IPS DF 4.7 (cell line): ENCODE measurements around the gene TECR.
"Not testable (repeated sequence)": the region's sequence is repeated elsewhere in the genome, so short reads cannot be mapped to it uniquely, and the experiment has no call there.

Experiments
- DNase-seq: peaks from one replicate; pipeline ENCODE4 v3.0.0-alpha.2; 2013; ENCODE audit warnings: low spot score; ENCODE audit errors: extremely low read depth

Gene TECR, protein sequence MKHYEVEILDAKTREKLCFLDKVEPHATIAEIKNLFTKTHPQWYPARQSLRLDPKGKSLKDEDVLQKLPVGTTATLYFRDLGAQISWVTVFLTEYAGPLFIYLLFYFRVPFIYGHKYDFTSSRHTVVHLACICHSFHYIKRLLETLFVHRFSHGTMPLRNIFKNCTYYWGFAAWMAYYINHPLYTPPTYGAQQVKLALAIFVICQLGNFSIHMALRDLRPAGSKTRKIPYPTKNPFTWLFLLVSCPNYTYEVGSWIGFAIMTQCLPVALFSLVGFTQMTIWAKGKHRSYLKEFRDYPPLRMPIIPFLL

DNA sequence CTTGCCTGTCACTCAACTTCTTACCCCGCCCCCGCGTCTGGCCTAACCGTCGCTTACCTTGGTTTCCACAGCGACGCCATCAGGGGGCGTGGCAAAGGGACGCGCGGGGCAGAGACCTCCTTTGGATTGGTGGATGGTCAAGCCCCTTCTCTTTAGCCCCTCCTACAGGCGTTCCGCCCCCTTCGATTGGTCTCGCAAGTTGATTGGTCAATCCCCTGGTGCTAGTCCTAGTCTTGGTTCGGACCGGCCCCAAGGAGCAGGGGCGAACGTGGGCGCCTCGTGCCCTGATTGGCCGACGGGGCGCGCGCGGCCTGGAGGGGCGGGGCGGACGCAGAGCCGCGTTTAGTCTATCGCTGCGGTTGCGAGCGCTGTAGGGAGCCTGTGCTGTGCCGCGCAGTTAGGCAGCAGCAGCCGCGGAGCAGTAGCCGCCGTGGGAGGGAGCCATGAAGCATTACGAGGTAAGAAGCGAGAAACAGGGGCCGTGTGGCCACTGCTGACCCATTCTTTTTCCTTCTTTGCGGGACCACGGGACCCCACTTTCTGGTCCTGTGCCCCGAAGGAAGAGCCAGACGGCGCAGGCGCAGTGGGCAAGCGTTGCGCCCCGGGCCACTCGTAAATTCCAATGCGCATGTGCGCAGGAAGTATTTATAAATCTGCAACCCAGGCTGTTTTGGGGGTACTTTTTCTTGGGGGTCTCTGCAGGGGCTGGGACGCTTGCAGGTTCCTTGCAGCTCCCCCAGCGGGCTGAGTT, at the start of gene TECR:
Gene TECR, plus strand, starts transcription at position 341 of the 751 bp plus-strand sequence. Its CDS starts 103 bp downstream, at position 444.
- peak; percentile 97 for DNase-seq

DNA sequence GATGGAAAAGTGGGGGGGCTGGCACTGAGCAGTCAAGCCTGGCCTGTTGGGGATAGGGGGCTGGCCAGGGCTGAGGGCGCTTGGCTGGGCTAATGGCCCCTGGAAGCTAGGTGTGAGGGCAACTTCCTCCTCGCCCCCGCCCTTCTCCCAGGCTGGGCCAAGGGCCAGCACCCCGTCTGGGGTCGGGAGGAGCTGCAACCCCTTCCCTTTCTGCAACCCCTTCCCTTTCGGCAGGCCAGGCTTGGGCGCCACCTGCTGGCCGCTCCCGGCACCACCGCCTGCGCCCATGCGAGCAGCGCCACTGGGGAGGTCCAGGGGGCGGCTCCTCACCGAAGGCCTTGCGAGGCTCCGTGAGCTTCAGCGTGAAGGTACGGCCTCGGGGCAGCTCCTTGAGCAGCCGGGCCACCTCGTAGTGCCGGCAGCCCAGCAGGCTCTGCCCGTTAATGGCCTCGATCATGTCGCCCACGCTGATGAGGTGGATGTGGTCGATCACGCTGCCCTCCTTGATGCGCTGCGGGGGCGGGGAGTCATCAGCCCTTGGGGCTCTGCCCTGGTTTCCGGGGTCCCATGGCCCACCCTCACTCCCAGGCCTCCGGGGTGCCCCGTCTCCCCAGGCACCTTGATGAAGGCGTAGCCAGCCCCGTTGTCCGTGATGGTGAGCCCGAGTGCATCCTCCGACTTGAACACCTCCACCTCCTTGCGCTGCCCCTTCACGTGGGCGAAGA, 49.3 kb upstream of the TECR start:
- DNase-seq = no peak

DNA sequence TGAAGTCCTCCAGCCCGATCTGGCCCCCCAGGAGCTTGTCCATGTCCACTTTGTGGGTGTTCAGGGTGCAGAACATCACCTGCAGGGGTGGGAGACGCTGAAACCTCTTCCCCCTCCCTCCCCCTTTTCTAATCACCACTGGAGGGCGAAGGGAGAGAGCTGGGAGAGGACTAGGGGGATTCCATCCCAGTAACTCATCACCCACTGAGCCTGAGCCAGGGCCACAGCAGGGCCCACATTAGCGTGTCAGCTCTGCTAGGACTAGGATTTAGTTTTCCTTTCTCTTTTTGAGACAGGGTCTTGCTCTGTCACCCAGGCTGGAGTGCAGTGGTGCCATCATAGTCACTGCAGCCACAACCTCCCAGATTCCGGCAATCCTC, 48.7 kb upstream of the TECR start:
- no peak for DNase-seq

DNA sequence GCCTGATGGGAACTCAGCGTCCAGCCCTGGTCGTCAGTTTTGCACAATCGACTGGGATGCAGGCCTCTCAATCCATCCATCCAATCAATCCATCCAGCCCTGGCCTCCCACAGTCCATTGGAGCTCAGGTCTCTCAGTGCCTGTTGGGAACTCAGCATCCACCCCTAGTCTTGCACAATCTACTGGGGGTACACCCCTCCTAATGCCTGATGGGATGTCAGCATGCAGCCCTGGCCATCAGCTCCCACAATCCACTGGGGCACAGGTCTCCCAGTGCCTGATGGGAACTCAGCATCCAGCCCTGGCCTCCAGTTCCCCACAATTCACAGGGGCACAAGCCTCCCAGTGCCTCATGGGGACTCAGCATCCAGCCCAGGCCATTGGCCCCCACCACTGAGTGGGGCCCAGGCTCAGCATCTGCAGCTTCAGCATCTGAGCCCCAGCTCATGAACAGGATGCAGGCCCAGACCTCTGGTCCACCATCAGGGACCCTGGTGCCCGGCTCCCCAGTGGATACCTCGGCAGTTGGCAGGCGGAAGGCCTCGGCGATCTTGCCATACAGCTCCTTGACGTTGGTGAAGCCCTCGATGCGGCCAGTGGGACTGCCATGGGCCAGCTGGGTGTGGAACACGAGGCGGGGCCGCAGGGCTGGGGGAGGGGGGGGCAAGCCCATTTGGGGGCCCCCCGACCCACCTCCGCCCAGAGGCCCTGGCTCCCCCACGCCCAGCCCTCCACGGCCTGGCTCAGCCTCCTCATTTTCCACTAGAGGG, 47.0 kb upstream of the TECR start:
- DNase-seq = no peak

DNA sequence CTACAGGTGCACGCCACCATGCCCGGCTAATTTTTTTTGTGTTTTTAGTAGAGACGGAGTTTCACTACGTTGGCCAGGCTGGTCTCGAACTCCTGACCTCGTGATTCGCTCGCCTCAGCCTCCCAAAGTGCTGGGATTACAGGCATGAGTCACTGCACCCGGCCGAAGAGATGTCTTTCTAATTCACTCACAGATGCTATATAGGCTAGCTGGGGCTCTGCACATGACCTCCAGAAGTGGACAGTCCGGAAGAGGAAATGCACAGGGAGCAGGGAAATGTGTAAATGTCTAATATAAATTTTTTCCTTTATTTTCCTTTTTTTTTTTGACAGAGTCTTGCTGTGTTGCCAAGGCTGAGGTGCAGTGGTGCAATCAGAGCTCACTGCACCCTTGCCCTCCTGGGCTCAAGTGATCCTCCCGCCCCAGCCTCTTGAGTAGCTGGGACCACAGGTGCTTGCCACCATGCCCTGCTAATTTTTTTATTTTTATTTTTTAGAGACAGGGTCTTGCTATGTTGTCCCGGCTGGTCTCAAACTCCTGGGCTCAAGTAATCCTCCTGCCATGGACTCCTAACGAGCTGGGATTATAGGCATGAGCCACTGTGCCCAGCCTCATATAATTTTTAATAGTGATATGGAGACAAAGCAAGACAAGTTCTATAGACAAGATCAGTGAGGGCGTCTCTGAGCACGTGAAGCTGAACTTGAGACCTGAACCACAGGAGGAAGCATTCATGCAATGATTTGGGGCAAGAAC, 41.8 kb upstream of the TECR start:
- DNase-seq = no peak

DNA sequence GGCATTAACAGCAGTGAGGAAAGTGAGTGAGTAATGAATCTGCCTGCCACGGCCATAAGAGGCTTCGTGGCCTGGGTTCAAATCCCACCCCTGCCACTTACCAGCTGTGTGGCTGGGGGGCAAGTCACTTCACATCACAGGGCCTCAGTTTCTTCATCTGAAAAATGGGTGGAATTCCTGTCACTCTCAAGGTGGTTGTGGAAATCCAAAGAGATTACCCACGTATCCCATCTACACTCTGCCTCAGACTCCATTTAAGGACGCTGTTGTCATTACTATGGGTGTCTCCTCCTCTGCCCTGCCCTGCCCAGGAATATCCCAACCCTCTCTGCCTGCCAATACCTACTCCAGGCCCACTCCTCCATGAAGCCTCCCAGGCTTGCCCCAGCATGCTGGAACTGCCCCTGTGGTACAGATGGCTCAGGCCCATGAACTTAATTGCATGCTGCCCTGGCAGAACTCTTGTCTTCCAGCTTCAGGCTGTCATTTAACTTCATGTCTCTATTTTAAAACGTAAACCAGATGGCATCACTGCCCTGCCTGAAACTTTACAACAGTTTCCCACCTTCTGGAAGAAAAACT, 36.5 kb upstream of the TECR start:
- DNase-seq = no peak

DNA sequence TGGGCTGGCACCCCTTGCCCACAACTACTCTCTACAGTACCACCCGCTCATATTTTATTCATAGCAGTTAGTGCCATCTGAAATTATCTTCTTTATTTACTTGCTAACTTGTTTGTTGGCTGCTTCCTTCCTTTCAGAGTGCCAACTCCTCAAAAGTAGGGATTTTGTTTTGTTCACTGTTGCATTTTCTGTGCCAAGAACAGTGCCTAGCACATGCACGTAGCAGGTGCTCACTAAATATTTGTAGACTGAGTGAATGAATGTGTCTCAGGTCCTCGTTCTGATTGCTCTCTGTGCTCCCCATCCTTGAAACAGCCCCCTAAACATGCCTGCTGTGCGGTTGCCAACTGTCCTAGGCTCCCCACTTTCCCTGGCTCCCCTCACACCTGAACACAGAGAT, 35.0 kb upstream of the TECR start:
- DNase-seq = no peak

DNA sequence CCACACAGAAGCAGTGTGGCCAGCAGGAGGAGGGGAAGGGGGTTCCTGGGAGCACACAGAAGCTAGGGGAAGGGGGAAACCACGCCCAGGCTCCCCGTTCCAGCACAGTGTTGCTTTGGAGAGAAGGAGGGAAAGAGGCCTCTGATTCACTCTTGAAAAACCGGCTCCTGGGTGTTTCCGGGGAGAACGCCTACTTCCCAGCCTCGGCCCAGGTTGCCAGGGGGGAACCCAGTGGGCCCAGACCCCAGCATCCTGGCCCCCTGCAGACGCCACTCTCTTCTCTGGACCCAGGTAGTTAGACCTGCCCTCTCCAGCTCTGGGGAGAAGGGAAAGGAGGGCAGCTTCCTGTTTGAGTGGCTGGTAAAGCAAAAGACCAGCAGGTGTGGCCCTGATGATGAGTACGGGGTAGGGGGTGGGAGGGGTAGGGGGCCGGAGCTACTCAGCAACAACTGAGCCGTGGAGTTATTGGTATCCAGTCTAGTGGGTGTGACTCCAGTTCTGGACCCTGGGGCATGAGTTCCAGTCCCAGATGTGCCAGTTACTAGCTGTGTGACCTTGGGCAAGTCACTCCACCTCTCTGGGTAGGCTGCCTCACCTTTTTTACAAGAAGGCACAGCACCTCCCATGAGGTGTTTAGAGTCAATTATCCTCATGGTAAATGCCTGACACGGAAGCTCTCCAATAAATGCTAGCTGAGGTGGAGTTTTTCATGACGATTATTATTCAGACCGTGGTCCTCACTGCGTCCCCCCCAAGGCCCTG, 34.3 kb upstream of the TECR start:
- DNase-seq = no peak

DNA sequence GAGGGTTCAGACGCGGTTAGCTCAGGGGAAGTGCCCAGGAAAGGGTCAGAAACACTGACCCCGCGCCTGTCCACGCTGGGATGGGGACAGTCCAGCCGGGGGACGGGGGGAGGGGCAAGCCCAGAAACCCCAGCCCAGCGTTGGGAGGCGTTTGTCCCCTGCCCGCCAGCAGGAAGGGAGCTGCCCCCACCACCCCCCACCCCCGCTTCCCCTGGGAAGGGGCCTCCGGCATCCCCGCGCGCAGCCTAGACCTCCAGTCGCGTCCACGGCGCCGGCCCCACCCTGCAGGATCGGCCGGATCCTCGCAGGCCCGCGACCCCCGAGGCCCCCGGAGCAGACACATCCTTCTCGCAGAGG, 33.7 kb upstream of the TECR start:
- DNase-seq = no peak

DNA sequence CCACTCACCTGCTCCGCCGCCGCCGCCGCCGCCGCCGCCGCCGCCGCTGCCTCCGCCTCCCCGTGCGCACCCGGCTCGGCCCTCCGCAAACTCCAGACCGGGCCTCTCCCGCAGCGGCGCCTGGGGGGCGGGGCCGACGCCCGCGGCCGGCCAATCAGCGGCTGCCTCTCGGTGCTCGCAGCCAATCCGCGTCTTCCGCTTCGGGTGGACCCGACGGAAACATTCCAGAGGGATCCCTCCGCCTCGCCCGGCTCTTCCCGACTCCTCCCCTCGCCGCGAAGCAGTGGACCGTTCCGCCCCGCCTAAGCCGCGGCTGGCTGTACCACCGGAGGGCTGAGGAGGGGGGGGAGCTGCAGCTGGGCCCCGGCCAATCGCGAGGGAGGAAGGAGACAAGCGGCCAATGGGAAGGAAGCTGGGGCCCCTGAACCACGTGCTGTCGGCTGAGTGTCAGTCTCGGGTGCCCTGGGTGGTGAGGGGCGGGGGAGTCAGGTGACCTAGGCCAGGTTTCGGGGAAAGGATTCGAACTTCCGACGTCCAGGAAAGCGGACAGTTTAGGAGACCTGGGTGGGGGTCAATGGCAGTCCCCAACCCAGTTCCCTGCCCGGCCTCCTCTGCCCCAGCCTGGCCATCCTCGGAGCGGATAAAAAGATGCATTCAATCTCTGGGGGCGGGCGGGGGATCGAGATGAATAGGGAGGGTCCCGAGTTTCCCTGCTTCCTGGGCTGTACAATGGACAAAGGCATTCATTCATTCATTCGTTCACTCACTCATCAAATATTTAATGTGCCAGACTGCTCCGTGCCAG, 33.2 kb upstream of the TECR start, which contains the start of gene GIPC1:
Gene GIPC1, minus strand, starts transcription at position 99 of the 805 bp plus-strand sequence. CDS start 13,151 bp downstream, outside the sequence.
- DNase-seq = peak; percentile 88

DNA sequence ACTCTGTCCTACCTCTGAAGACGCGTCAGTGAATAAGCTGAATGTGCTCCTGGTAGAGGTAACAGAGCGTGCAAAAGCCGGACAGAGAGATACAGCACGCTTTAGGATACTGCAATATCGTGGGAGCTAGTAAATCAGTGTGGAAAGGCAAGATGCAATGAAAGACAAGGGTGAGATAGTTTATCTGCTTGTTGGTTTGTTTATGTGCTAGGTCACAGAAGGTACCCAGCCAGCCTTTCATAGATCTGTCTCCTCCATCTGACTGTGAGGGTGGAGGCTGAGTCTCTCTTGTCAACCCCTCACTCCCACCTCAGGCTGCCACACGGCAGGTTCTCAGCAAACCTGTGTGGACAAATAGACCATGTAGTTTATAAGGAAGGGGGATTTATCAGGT, 32.6 kb upstream of the TECR start:
- no peak for DNase-seq

DNA sequence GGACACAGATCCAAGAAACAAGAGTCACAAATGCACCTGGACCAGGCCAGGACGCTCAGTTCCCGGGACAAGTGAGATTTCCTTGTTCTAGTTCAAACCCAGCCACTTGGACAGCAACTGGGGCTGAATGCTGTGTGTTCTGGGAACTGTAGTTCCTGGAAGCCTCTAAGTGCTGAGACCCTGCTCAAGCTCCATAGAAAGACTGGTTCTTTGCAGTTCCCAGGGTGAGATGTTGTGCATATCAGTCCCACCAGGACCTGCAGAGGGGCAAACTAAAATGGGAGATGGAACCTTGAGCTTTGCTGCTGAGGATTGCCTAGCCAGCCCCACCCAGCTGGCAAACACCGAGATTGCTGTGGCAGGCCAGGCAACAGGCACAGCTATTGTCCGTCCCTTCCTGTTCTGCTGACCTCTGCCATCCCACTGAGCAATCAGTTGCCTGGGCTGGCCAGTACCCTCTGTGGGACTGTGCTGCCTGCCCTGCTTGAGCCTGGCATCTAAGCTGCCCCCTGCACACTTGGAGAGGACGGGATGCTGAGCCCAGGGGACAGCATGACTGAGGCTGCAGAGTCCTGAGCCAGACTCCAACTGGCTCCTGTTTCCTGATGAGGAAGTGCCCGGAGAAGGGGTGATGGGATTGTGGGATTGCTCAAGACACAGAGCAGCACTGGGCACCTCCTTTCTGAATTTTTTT, 32.0 kb upstream of the TECR start:
- DNase-seq = no peak

DNA sequence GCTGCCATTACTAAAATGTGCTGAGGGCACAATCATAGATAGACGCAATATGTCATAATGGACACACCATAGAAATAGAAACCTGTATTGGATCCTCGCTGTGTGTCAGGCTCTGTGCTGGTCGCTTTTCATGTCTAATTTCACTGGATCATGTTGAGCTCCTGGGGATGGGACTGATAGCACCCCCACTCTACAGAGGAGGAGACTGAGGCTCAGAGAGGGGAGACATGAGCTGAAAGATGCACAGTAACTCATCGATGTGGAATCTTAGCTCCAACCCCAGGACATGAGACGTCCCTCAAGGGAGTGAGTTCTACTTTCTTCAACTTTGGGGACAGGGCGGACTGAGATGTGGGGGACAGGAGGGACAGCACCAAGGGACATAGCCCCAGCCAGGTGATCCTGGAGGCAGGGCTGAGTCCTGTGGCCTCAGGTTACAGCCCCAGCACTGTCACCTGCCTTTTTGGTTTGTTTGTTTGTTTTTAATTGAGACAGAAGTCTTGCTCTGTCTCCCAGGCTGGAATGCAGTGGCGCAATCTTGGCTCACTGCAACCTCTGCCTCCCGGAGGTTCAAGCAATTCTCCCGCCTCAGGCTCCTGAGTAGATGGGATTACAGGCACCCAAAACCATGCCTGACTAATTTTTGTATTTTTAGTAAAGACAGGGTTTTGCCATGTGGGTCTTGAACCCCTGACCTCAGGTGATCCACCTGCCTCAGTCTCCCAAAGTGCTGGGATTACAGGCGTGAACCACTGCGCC, 26.9 kb upstream of the TECR start:
- DNase-seq = no peak

DNA sequence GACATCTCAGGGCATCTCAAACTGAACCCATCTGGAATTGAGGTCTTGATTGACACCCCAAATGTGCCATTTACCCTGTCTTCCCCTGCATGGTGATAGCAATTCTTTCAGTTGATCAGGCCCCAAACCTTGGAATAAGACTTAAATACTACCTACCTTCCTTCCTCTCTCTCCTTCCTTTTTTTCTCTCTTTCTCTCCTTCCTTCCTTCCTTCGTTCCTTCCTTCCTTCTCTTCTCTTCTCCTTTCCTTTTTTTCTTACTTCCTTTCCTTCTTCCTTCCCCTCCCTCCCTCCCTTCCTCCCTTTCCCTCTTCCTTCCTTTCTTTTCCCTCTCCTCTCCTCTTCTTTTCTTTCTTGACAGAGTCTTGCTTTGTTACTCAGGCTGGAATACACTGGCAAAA, 26.1 kb upstream of the TECR start:
- DNase-seq = no peak

DNA sequence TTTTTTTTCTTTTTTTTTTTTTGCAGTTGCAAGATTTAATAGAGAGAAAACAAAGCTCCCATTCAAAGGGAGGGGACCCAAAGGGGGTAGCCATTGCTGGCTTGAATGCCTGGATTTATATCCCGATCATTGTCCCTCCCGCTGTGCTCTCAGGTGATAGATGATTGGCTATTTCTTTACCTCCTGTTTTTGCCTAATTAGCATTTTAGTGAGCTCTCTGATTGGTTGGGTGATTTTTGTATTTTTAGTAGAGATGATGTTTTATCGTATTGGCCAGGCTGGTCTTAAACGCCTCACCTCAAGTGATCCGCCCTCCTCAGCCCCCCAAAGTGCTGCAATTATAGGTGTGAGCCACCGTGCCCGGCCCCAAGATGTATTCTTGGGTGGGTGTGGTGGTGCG, 24.8 kb upstream of the TECR start:
- DNase-seq = not testable (repeated sequence)

DNA sequence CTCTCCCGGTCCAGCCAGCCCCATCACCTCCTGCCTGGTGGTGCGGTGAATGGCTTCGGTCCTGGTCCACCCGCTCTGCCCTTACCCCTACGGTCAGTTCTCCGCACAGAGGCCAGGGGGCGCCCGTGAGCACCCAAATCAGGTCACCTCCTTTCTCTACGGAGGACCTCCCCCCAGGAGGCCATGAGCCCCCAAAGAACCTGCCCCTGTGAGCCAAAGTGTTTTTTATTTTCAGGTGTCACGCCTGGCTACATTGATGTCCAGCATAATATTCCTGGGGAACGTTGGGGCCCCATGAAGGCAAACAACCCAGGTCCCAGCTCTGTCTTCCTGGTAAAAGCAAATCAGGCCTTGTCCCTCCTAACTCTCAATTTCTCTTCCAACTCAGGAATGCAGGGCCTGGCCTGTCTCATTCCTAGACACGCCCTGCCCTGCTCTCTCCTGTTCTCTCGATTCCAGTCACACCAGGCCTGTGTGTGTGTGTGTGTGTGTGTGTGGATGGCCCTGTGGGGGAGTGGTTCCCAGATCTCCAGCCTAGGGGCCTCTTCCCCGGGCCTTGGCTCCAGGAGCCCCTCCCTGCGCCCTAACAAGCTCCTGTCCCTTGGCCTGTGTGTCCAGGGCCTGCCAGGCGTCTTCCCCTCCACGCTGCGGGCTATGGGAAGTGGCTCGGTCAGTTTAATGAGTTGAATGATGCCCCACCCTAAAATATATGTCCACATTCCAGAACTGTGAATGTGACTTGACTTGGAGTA, 23.7 kb upstream of the TECR start:
- DNase-seq = no peak
